Right atrium auricular region (tissue), 2 donors: ENCODE results near the gene OR7D4. TPM values are rescaled to one million over a fixed set of nuclear protein-coding genes. Genes with fewer than 3 reads are reported as not detected.

Experiments used
- DNase-seq: peaks from one replicate; pipeline ENCODE4 v3.0.0-alpha.2; 2019; ENCODE audit warnings: low spot score
- H3K27ac ChIP-seq, 2 donors: fragments of 200-600 bp; sonication (generic); 1 replicate in 1 of 2; 2 replicates in 1 of 2; pipeline ENCODE4 v1.5.1; 2016 to 2019
- H3K27me3 ChIP-seq, 2 donors: fragments of 200-600 bp; sonication (generic); one replicate each; pipeline versions ENCODE4 v1.5.1 to v1.6.0; 2017 to 2019
- H3K36me3 ChIP-seq: fragments of 200-600 bp; sonication (generic); one replicate; pipeline ENCODE4 v1.5.1; 2016
- H3K4me1 ChIP-seq, 2 donors: fragments of 200-600 bp; sonication (generic); one replicate each; pipeline versions ENCODE4 v1.5.1 to v1.6.0; 2017 to 2019
- H3K4me3 ChIP-seq, 2 donors: fragments of 200-600 bp; sonication (generic); 1 replicate in 1 of 2; 2 replicates in 1 of 2; pipeline ENCODE4 v1.5.1; 2017 to 2019; ENCODE audit warnings: mild to moderate bottlenecking in 1 of 2, moderate library complexity in 1 of 2
- H3K9me3 ChIP-seq, 2 donors: fragments of 200-600 bp; sonication (generic); one replicate each; pipeline ENCODE4 v1.5.1; 2019
- CTCF ChIP-seq, 2 donors: fragments of 200-600 bp; sonication (generic); IDR thresholded peaks; one replicate each; pipeline ENCODE4 v1.5.1; 2019; ENCODE audit warnings: antibody characterized with exemption in 2 of 2
- total RNA-seq, 2 donors: library from RNA; depleted of rRNA; stranded (reverse); fragments of >200 nt; gene quantifications; one replicate each; pipeline ENCODE4 v1.1.0, GENCODE V29; 2016

OR7D4 gene
- total RNA-seq, 2 donors from 2014 or later: not detected

GRCh38 chr19:9165261-9165660 lies 54.1 kb downstream of the OR7D4 start:
- Histone ChIP-seq H3K4me1 (no peaks in the 10 kb centered on the region), H3K27me3 (no peaks in the 10 kb centered on the region), H3K36me3 (peaks cover 44% of the 10 kb centered on the region), H3K27ac (no peak overlapping the region), H3K9me3 (peaks cover 0 to 2% of the 10 kb centered on the region in 2 donors), H3K4me3 (no peak overlapping the region)
- DNase-seq: no peak
- TF ChIP-seq CTCF (IDR thresholded peaks at IDR 0.05): no peak

- Histone ChIP-seq H3K36me3 (peaks cover 82% of the 10 kb centered on the region), H3K4me3 (no peak overlapping the region), H3K9me3 (peaks cover 0 to 4% of the 10 kb centered on the region in 2 donors), H3K4me1 (no peaks in the 10 kb centered on the region), H3K27me3 (no peaks in the 10 kb centered on the region), H3K27ac (no peak overlapping the region)
- DNase-seq: no peak
- no peak for TF ChIP-seq CTCF (IDR thresholded peaks at IDR 0.05)
These were observed 58.0 kb downstream of the OR7D4 start for GRCh38 chr19:9161427-9161826.

Other genes starting within 250 kb of the OR7D4 start
- 10 to 100 TPM in 1 of 2 donors, 1 to 10 TPM in 1; 2.6 to 21.3 TPM for gene MUC16, start 209.2 kb downstream of the OR7D4 start, total RNA-seq
- not detected for gene OR1M1, start 132.5 kb downstream of the OR7D4 start, total RNA-seq
- gene OR7G2, start 112.1 kb downstream of the OR7D4 start, total RNA-seq: not detected
- gene OR7G1, start 103.8 kb downstream of the OR7D4 start, total RNA-seq: not detected
- not detected for gene OR7G3, start 92.6 kb downstream of the OR7D4 start, total RNA-seq
- gene ZNF317, start 79.2 kb downstream of the OR7D4 start, total RNA-seq: 10 to 100 TPM in 1 of 2 donors, 1 to 10 TPM in 1; 8.9 to 15.8 TPM
- gene OR7D2, start 40.6 kb downstream of the OR7D4 start, total RNA-seq: not detected
- gene OR7E24, start 31.3 kb upstream of the OR7D4 start, total RNA-seq: not detected
- 1 to 10 TPM; 7.0 to 8.0 TPM for gene ZNF699, start 90.2 kb upstream of the OR7D4 start, total RNA-seq
- 10 to 100 TPM in 1 of 2 donors, 1 to 10 TPM in 1; 9.4 to 13.3 TPM for gene ZNF559, start 104.6 kb upstream of the OR7D4 start, total RNA-seq
- 1 to 10 TPM; 1.1 to 1.5 TPM for gene ZNF177, start 143.4 kb upstream of the OR7D4 start, total RNA-seq
- 1 to 10 TPM; 7.3 to 7.8 TPM for gene ZNF266, start 216.0 kb upstream of the OR7D4 start, total RNA-seq